GM23338 (cell line): ENCODE data around the gene ZNF740. TPM values are rescaled to one million over a fixed set of nuclear protein-coding genes. Genes with fewer than 3 reads are reported as not detected.
A peak's percentile ranks its signal among the peaks of the same experiment; 100 is the strongest.

ENCODE experiments used
- ATAC-seq: fragments of 200-7000 bp; cut with Tn5 transposase; 3 replicates; pipeline ENCODE4 v1.9.1; 2020
- DNase-seq: peaks from one replicate; pipeline ENCODE4 v3.0.0-alpha.2; 2015; ENCODE audit warnings: low spot score
- H2AFZ ChIP-seq: fragments of 200-600 bp; sonication (generic); 2 replicates; pipeline ENCODE4 v1.8.0; 2016; ENCODE audit warnings: antibody characterized with exemption, mild to moderate bottlenecking, moderate library complexity
- H3F3A ChIP-seq: fragments of 200-600 bp; sonication (generic); replicated peaks from 2 replicates; pipeline ENCODE4 v1.8.0; 2017; ENCODE audit warnings: antibody characterized with exemption, mixed run types, low read depth
- H3K27ac ChIP-seq: fragments of 200-600 bp; sonication (generic); 2 replicates; pipeline ENCODE4 v1.6.1; 2016; ENCODE audit warnings: low read depth
- H3K27me3 ChIP-seq: fragments of 200-600 bp; sonication (generic); 2 replicates; pipeline ENCODE4 v1.8.0; 2016; ENCODE audit warnings: mild to moderate bottlenecking, mixed run types, moderate library complexity; ENCODE audit not compliant: insufficient read depth
- H3K36me3 ChIP-seq: fragments of 200-600 bp; sonication (generic); 2 replicates; pipeline ENCODE4 v1.8.0; 2016; ENCODE audit warnings: mild to moderate bottlenecking; ENCODE audit not compliant: insufficient read depth
- H3K4me1 ChIP-seq: fragments of 200-600 bp; sonication (generic); 2 replicates; pipeline ENCODE4 v1.8.0; 2016; ENCODE audit warnings: mild to moderate bottlenecking, moderate library complexity; ENCODE audit not compliant: insufficient read depth
- H3K4me2 ChIP-seq: fragments of 200-600 bp; sonication (generic); 2 replicates; pipeline ENCODE4 v1.7.1; 2017; ENCODE audit warnings: mixed run types
- H3K4me3 ChIP-seq: fragments of 200-600 bp; sonication (generic); 2 replicates; pipeline ENCODE4 v1.6.1; 2016; ENCODE audit warnings: mixed run types
- H3K79me2 ChIP-seq: fragments of 200-600 bp; sonication (generic); replicated peaks from 2 replicates; pipeline ENCODE4 v1.8.0; 2017; ENCODE audit warnings: mild to moderate bottlenecking; ENCODE audit not compliant: insufficient read depth
- H3K9me2 ChIP-seq: fragments of 200-600 bp; sonication (generic); 2 replicates; pipeline ENCODE4 v1.8.0; 2017; ENCODE audit not compliant: insufficient read depth
- H4K20me1 ChIP-seq: fragments of 200-600 bp; sonication (generic); replicated peaks from 2 replicates; pipeline ENCODE4 v1.8.0; 2017; ENCODE audit warnings: mild to moderate bottlenecking; ENCODE audit not compliant: insufficient read depth
- H3K27ac Mint-ChIP-seq: 2 replicates; pipeline ENCODE4 v1.8.0; 2020; ENCODE audit warnings: inconsistent platforms, mild to moderate bottlenecking, moderate library complexity, mixed read lengths
- H3K27me3 Mint-ChIP-seq: 3 replicates; pipeline ENCODE4 v1.8.0; 2022; ENCODE audit warnings: low read depth, mild to moderate bottlenecking, moderate library complexity, mixed read lengths, inconsistent platforms; ENCODE audit not compliant: insufficient read depth, poor library complexity
- H3K36me3 Mint-ChIP-seq: 3 replicates; pipeline ENCODE4 v1.8.0; 2021; ENCODE audit warnings: low read depth, mild to moderate bottlenecking, inconsistent platforms, moderate library complexity, mixed read lengths
- H3K4me1 Mint-ChIP-seq: 3 replicates; pipeline ENCODE4 v1.8.0; 2020; ENCODE audit warnings: mild to moderate bottlenecking, inconsistent platforms, mixed read lengths
- H3K4me3 Mint-ChIP-seq: 3 replicates; pipeline ENCODE4 v1.8.0; 2021; ENCODE audit warnings: moderate library complexity, mild to moderate bottlenecking, inconsistent platforms, mixed read lengths
- H3K9me3 Mint-ChIP-seq: 3 replicates; pipeline ENCODE4 v1.8.0; 2020; ENCODE audit warnings: moderate library complexity, mild to moderate bottlenecking, inconsistent platforms, mixed read lengths
- CREB1 ChIP-seq: fragments of 250-450 bp; sonication (Bioruptor Pico); IDR thresholded peaks from 2 replicates; pipeline ENCODE4 v1.5.0; 2020; ENCODE audit warnings: low read depth, mild to moderate bottlenecking, moderate library complexity
- JUNB ChIP-seq: IDR thresholded peaks from one replicate; pipeline ENCODE4 v1.6.1; 2016; ENCODE audit warnings: antibody characterized with exemption; ENCODE audit not compliant: unreplicated experiment
- NANOG ChIP-seq: IDR thresholded peaks from 2 replicates; pipeline ENCODE4 v1.6.1; 2016; ENCODE audit warnings: antibody characterized with exemption, borderline replicate concordance
- ZNF331 ChIP-seq: fragments of 250-450 bp; sonication (Bioruptor Pico); IDR thresholded peaks from 2 replicates; pipeline ENCODE4 v1.5.0; 2020; ENCODE audit warnings: low read depth, mild to moderate bottlenecking, moderate library complexity
- polyA plus RNA-seq: library from polyadenylated mRNA; unstranded; fragments of >200 nt; fragmentation: Nextera tagmentation; extraction: Ambion mirVana; gene quantifications from 2 replicates; pipeline ENCODE4 v1.2.1, GENCODE V29; 2016
- total RNA-seq: library from RNA; depleted of rRNA; stranded (reverse); fragments of >200 nt; shearing (Covaris generic); gene quantifications from 2 replicates; pipeline ENCODE4 v1.2.3, GENCODE V29; 2014
- TF ChIP-seq, protein P1 (sequence below), 2 experiments: fragments of 200-600 bp in 1 of 2; sonication (generic) in 1 of 2; conservative IDR thresholded peaks; 2 replicates each; pipeline versions ENCODE4 v1.5.1 to v1.6.1; 2016 to 2017; ENCODE audit warnings: antibody characterized with exemption in 2 of 2, low read depth in 2 of 2, mild to moderate bottlenecking in 2 of 2, moderate library complexity in 1 of 2

The ZNF740 gene
- total and polyA plus RNA-seq, 2 experiments from 2014 or later = 2.6 to 13.0 TPM

DNA sequence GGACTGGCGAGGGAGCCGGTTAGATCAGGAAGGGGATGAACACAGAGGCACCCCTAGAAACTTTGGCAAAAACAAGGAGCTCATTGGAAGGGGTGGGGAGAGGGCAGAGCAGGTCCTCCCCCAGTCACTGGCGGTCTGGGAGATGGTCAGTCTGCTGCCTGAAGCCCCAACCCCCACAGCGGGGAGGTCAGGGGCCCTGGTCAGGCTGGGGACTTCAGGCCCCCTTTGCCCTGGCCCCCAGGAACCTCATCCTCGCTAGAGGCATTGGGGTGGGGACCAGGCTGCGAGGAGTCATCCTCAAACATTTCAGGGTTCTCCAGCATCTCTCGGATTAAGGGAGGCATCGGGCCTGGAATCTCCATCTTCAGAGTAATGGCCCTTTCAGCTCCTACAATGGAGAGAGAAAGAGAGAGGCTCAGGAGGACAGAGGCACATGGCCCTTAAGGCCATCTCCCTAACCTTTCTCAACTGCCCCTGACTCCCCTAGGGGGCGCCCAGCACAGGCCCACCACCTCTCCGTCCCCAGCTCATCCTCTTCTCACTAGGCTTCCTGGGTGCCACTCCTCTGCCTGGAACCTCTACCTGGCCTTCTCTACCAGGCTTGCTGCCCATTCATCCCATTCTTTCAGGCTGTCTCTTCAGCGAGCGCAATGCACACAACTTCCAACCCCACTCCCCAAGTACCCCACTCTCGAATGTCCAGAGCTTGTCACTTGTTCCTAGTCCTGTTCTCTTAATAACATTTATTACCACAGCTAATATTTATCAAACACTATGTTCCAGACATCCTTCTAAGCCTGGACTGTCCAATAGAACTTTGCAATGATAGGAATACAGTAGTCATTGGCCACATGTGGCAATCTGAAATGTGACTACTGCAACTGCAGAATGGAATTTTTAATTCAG lies 31.2 kb downstream of the ZNF740 start:
- peaks cover 65% of the 10 kb centered on the region for H3K36me3 Mint-ChIP-seq
- no peaks in the 10 kb centered on the region for H3K9me3 Mint-ChIP-seq
- ATAC-seq = peak; percentile 34
- Histone ChIP-seq H3K79me2 (peaks cover 14% of the 10 kb centered on the region), H3F3A (peaks cover 30% of the 10 kb centered on the region), H3K27me3 (no peaks in the 10 kb centered on the region), H3K4me1 (peaks cover 34% of the 10 kb centered on the region), H3K4me2 (no peak overlapping the region), H4K20me1 (peaks cover 13% of the 10 kb centered on the region), H3K9me2 (no peaks in the 10 kb centered on the region), H2AFZ (no peak overlapping the region), H3K27ac (no peak overlapping the region), H3K4me3 (no peak overlapping the region), H3K36me3 (peaks cover 20% of the 10 kb centered on the region)
- H3K27ac Mint-ChIP-seq = no peak overlapping the region
- peaks cover 53% of the 10 kb centered on the region for H3K4me1 Mint-ChIP-seq
- TF ChIP-seq JUNB = no peak
- TF ChIP-seq, protein P1, sequence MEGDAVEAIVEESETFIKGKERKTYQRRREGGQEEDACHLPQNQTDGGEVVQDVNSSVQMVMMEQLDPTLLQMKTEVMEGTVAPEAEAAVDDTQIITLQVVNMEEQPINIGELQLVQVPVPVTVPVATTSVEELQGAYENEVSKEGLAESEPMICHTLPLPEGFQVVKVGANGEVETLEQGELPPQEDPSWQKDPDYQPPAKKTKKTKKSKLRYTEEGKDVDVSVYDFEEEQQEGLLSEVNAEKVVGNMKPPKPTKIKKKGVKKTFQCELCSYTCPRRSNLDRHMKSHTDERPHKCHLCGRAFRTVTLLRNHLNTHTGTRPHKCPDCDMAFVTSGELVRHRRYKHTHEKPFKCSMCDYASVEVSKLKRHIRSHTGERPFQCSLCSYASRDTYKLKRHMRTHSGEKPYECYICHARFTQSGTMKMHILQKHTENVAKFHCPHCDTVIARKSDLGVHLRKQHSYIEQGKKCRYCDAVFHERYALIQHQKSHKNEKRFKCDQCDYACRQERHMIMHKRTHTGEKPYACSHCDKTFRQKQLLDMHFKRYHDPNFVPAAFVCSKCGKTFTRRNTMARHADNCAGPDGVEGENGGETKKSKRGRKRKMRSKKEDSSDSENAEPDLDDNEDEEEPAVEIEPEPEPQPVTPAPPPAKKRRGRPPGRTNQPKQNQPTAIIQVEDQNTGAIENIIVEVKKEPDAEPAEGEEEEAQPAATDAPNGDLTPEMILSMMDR (conservative IDR thresholded peaks at IDR 0.05; ENCODE audit: low read depth in 2 of 2) = peak; percentile 65 to 80
- H3K4me3 Mint-ChIP-seq = no peak overlapping the region; the same call in 2 of the 3 replicates
- peak; percentile 69 for DNase-seq
- peaks cover 26% of the 10 kb centered on the region for H3K27me3 Mint-ChIP-seq

DNA sequence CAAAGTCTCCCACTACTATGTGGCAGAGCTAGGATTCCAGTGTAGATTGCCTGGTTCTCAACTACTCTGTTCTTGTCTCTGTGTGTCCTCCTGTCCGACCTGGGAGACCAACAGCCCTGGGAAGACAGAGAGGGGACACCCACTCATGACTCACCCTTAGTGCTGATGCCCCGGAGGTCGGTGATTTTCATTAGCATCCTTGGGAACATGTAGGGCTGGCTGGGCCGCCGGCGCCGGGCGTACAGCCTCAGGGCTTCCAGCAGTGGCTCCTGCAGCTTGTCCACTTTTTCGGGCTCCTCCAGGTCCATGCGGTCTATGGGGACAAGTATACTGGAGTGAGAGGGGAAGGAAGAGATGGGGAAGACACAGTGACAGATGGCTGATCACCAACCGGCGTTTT lies 32.4 kb downstream of the ZNF740 start:
- H3K27me3 ChIP-seq = no peaks in the 10 kb centered on the region
- peaks cover 13% of the 10 kb centered on the region for H4K20me1 ChIP-seq
- Mint-ChIP-seq H3K9me3 (no peaks in the 10 kb centered on the region), H3K4me1 (peaks cover 60% of the 10 kb centered on the region), H3K27ac (no peak overlapping the region), H3K4me3 (no peak overlapping the region; the same call in 2 of the 3 replicates), H3K27me3 (peaks cover 27% of the 10 kb centered on the region), H3K36me3 (peaks cover 65% of the 10 kb centered on the region)
- no peak overlapping the region for H3K4me3 ChIP-seq
- H3K36me3 ChIP-seq = peaks cover 20% of the 10 kb centered on the region
- TF ChIP-seq, protein P1 (conservative IDR thresholded peaks at IDR 0.05; ENCODE audit: low read depth in 2 of 2) = no peak
- TF ChIP-seq CREB1 (no peak), JUNB (no peak), ZNF331 (CRISPR knock-in tag) (no peak), NANOG (no peak)
- H3K4me1 ChIP-seq = peaks cover 40% of the 10 kb centered on the region
- no peak overlapping the region for H2AFZ ChIP-seq
- no peaks in the 10 kb centered on the region for H3K9me2 ChIP-seq
- no peak overlapping the region for H3K4me2 ChIP-seq
- H3F3A ChIP-seq = peaks cover 35% of the 10 kb centered on the region
- no peak for DNase-seq
- no peak for ATAC-seq
- no peak overlapping the region for H3K27ac ChIP-seq
- peaks cover 16% of the 10 kb centered on the region for H3K79me2 ChIP-seq
